GM23338 (cell line): ENCODE data around the gene B4GALT4.

Experiments
- CREB1 ChIP-seq: fragments of 250-450 bp; sonication (Bioruptor Pico); IDR thresholded peaks from 2 replicates; pipeline ENCODE4 v1.5.0; 2020; ENCODE audit warnings: low read depth, mild to moderate bottlenecking, moderate library complexity
- CTCF ChIP-seq, 2 experiments: fragments of 200-600 bp in 1 of 2; sonication (generic) in 1 of 2; conservative IDR thresholded peaks; 2 replicates each; pipeline versions ENCODE4 v1.5.1 to v1.6.1; 2016 to 2017; ENCODE audit warnings: antibody characterized with exemption in 2 of 2, low read depth in 2 of 2, mild to moderate bottlenecking in 2 of 2, moderate library complexity in 1 of 2
- EZH2 ChIP-seq: fragments of 200-600 bp; sonication (generic); IDR thresholded peaks from one replicate; pipeline ENCODE4 v1.8.0; 2017; ENCODE audit warnings: antibody characterized with exemption, mild to moderate bottlenecking, low read depth; ENCODE audit not compliant: unreplicated experiment
- EZH2phosphoT487 ChIP-seq: fragments of 200-600 bp; sonication (generic); IDR thresholded peaks from one replicate; pipeline ENCODE4 v1.8.1; 2018; ENCODE audit warnings: antibody characterized with exemption; ENCODE audit not compliant: unreplicated experiment
- JUNB ChIP-seq: IDR thresholded peaks from one replicate; pipeline ENCODE4 v1.6.1; 2016; ENCODE audit warnings: antibody characterized with exemption; ENCODE audit not compliant: unreplicated experiment
- NANOG ChIP-seq: IDR thresholded peaks from 2 replicates; pipeline ENCODE4 v1.6.1; 2016; ENCODE audit warnings: antibody characterized with exemption, borderline replicate concordance
- POLR2AphosphoS5 ChIP-seq: IDR thresholded peaks from 2 replicates; pipeline ENCODE4 v1.6.1; 2016; ENCODE audit warnings: antibody characterized with exemption, low read depth
- REST ChIP-seq: IDR thresholded peaks from one replicate; pipeline ENCODE4 v1.6.1; 2018; ENCODE audit warnings: antibody characterized with exemption; ENCODE audit not compliant: unreplicated experiment
- STAT1 ChIP-seq: IDR thresholded peaks from one replicate; pipeline ENCODE4 v1.6.1; 2016; ENCODE audit warnings: antibody characterized with exemption; ENCODE audit not compliant: unreplicated experiment
- ZNF114 ChIP-seq: fragments of 250-450 bp; sonication (Bioruptor Pico); IDR thresholded peaks from 2 replicates; pipeline ENCODE4 v1.5.0; 2020; ENCODE audit warnings: mild to moderate bottlenecking, moderate library complexity
- ZNF331 ChIP-seq: fragments of 250-450 bp; sonication (Bioruptor Pico); IDR thresholded peaks from 2 replicates; pipeline ENCODE4 v1.5.0; 2020; ENCODE audit warnings: low read depth, mild to moderate bottlenecking, moderate library complexity

GRCh38 chr3:119176778-119177177 lies 63.9 kb downstream of the B4GALT4 start:
- TF ChIP-seq CTCF (conservative IDR thresholded peaks at IDR 0.05; ENCODE audit: low read depth in 2 of 2) (no peak), CREB1 (CRISPR knock-in tag) (no peak), EZH2phosphoT487 (no peak), REST (no peak), EZH2 (no peak), POLR2AphosphoS5 (no peak), STAT1 (no peak), JUNB (no peak), ZNF114 (CRISPR knock-in tag) (no peak), ZNF331 (CRISPR knock-in tag) (no peak), NANOG (no peak)
